ENCODE results near the gene TRIM31.

- TF ChIP-seq CTCF (conservative IDR thresholded peaks at IDR 0.05 in 1 of 2, IDR thresholded peaks at IDR 0.05 in 1 of 2; ENCODE audit: low read depth in 1 of 2, low read length in 2 of 2) (no peak), EZH2 (IDR thresholded peaks at IDR 0.05; ENCODE audit: low read length, missing control alignments) (no peak)
These were observed 46.8 kb downstream of the TRIM31 start for GRCh38 chr6:30066082-30066481.

Data from fibroblast of lung (primary cell).